Neutrophil (primary cell): ENCODE data around the gene NHERF2.

Experiments
- H3K27ac ChIP-seq: fragments of 200-600 bp; sonication (generic); 2 replicates; pipeline ENCODE4 v1.5.1; 2016; ENCODE audit warnings: mild to moderate bottlenecking, moderate library complexity
- H3K27me3 ChIP-seq: fragments of 200-600 bp; sonication (generic); 2 replicates; pipeline ENCODE4 v1.6.0; 2016; ENCODE audit warnings: mild to moderate bottlenecking
- H3K36me3 ChIP-seq: fragments of 200-600 bp; sonication (generic); 2 replicates; pipeline ENCODE4 v1.5.1; 2017
- H3K4me1 ChIP-seq, 2 experiments: fragments of 200-600 bp in 1 of 2; sonication (generic) in 1 of 2; 1 replicate in 1 of 2; 2 replicates in 1 of 2; pipeline versions ENCODE4 v1.5.1 to v1.6.1; 2013 to 2016; ENCODE audit warnings: low read depth in 1 of 2, low read length in 1 of 2, mild to moderate bottlenecking in 1 of 2, moderate library complexity in 1 of 2; ENCODE audit not compliant: control insufficient read depth in 1 of 2, insufficient read depth in 1 of 2
- H3K4me3 ChIP-seq, 2 experiments: fragments of 200-600 bp in 1 of 2; sonication (generic) in 1 of 2; 1 replicate in 1 of 2; 2 replicates in 1 of 2; pipeline ENCODE4 v1.5.1; 2013 to 2016; ENCODE audit warnings: low read depth in 1 of 2, low read length in 1 of 2, mild to moderate bottlenecking in 1 of 2, moderate library complexity in 1 of 2
- H3K9me3 ChIP-seq: fragments of 200-600 bp; sonication (generic); 2 replicates; pipeline ENCODE4 v1.5.1; 2016
- CTCF ChIP-seq: fragments of 200-600 bp; sonication (generic); IDR thresholded peaks from 2 replicates; pipeline ENCODE4 v1.5.1; 2016; ENCODE audit warnings: antibody characterized with exemption

Gene NHERF2

GRCh38 chr16:2072926-2073325 lies 46.2 kb downstream of the NHERF2 start:
- H3K27ac ChIP-seq: no peak overlapping the region
- TF ChIP-seq CTCF: no peak
- H3K4me1 ChIP-seq: peaks cover 0 to 7% of the 10 kb centered on the region in 2 experiments
- H3K27me3 ChIP-seq: no peaks in the 10 kb centered on the region
- no peaks in the 10 kb centered on the region for H3K9me3 ChIP-seq
- peaks cover 95% of the 10 kb centered on the region for H3K36me3 ChIP-seq
- H3K4me3 ChIP-seq: no peak overlapping the region

GRCh38 chr16:2074071-2074470 lies 47.4 kb downstream of the NHERF2 start:
- Histone ChIP-seq H3K4me1 (peaks cover 0 to 7% of the 10 kb centered on the region in 2 experiments), H3K27me3 (no peaks in the 10 kb centered on the region), H3K27ac (no peak overlapping the region), H3K4me3 (no peak overlapping the region), H3K9me3 (no peaks in the 10 kb centered on the region), H3K36me3 (peaks cover 95% of the 10 kb centered on the region)
- TF ChIP-seq CTCF: no peak

DNA sequence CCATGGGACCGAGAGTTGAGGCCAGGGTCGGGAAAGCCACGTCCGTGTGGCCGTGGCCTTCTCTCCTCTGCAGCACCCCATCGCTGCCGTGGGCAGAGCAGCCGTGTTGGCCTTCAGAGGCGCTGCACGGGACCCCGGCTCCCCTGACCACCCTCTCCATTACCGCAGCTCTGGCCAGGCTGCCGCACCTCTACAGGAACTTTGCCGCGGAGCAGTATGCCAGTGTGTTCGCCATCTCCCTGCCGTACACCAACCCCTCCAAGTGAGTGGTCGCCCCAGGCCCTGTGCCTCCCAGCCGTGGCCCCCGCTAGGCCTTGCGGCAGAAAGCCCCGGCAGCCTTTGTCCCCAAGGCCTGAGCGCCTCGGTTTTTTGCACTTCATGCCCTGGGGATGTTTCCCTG lies 48.9 kb downstream of the NHERF2 start:
- H3K9me3 ChIP-seq: no peaks in the 10 kb centered on the region
- no peak overlapping the region for H3K27ac ChIP-seq
- H3K4me3 ChIP-seq: no peak overlapping the region
- no peaks in the 10 kb centered on the region for H3K27me3 ChIP-seq
- TF ChIP-seq CTCF: no peak
- peaks cover 97% of the 10 kb centered on the region for H3K36me3 ChIP-seq
- peaks cover 0 to 7% of the 10 kb centered on the region in 2 experiments for H3K4me1 ChIP-seq

GRCh38 chr16:2076072-2076865 lies 49.6 kb downstream of the NHERF2 start:
- H3K36me3 ChIP-seq: peaks cover 99% of the 10 kb centered on the region
- peaks cover 0 to 4% of the 10 kb centered on the region in 2 experiments for H3K4me1 ChIP-seq
- no peak for TF ChIP-seq CTCF
- no peaks in the 10 kb centered on the region for H3K9me3 ChIP-seq
- no peak overlapping the region for H3K27ac ChIP-seq
- no peak overlapping the region for H3K4me3 ChIP-seq
- no peaks in the 10 kb centered on the region for H3K27me3 ChIP-seq

DNA sequence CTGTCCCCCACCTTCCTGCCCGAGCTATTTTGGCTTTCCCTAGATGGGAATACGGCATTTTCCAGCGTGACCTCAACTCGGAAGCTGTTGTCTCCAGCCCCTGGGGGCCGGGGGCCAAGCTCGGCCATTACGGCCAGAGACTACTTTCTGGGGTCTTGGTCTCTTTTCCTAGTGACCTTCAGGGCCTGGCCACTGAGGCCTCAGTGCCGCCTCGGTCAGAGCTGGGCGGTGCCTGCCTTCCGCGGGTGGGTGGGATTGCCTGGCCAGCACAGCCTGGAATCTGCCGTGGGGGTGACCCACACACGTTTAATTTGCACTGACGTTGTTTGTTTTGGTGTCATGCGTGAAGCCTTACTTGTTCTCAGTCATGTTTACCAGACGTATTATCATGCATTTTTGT lies 50.3 kb downstream of the NHERF2 start:
- H3K4me3 ChIP-seq: no peak overlapping the region
- peaks cover 99% of the 10 kb centered on the region for H3K36me3 ChIP-seq
- TF ChIP-seq CTCF: no peak
- H3K4me1 ChIP-seq: no peaks in the 10 kb centered on the region
- H3K27me3 ChIP-seq: no peaks in the 10 kb centered on the region
- H3K9me3 ChIP-seq: no peaks in the 10 kb centered on the region
- H3K27ac ChIP-seq: no peak overlapping the region
